GM23248 (cell line): Measurements from ENCODE around the gene ACD.

Source experiments
- EZH2 ChIP-seq: fragments of 200-600 bp; sonication (generic); IDR thresholded peaks from 2 replicates; pipeline ENCODE4 v1.6.1; 2018; ENCODE audit warnings: antibody characterized with exemption, mild to moderate bottlenecking; ENCODE audit not compliant: insufficient read depth, poor library complexity, severe bottlenecking
- EZH2phosphoT487 ChIP-seq: fragments of 200-600 bp; sonication (generic); IDR thresholded peaks from 2 replicates; pipeline ENCODE4 v1.6.1; 2018; ENCODE audit warnings: antibody characterized with exemption, moderate library complexity, mild to moderate bottlenecking, low read depth; ENCODE audit not compliant: insufficient read depth

DNA sequence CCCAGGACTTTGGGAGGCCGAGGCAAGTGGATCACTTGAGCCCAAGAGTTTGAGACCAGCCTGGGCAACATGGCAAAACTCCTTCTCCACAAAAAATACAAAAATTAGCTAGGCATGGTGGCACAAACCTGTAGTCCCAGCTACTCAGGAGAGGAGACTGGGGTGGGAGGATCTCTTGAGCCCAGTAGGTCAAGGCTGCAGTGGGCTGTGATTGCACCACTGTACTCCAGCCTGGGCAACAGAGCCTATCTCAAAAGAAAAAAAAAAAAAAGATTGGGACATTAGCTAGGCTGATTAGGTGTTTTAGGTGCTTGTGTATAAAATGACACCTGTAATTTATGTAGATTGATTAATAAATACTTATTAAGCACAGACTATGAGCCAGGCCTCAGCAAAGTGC lies 49.0 kb upstream of the ACD start:
- TF ChIP-seq EZH2phosphoT487 (no peak), EZH2 (no peak)
